H4 (cell line): ENCODE data around the gene ZNF814. TPM values are rescaled to one million over a fixed set of nuclear protein-coding genes. Genes with fewer than 3 reads are reported as not detected.
"Not testable (repeated sequence)": the region's sequence is repeated elsewhere in the genome, so short reads cannot be mapped to it uniquely, and the experiment has no call there.

Experiments
- DNase-seq: peaks from one replicate; pipeline ENCODE4 v3.0.0-alpha.2; 2015; ENCODE audit warnings: low spot score
- total RNA-seq: library from RNA; depleted of rRNA; stranded (reverse); fragments of >200 nt; shearing (Covaris generic); gene quantifications from 2 replicates; pipeline ENCODE4 v1.2.3, GENCODE V29; 2014

ZNF814 gene
- total RNA-seq, 1 experiment from 2014 or later: 11.1 TPM

GRCh38 chr19:57862351-57862750 lies 26.5 kb downstream of the ZNF814 start:
- not testable (repeated sequence) for DNase-seq

- not testable (repeated sequence) for DNase-seq
Observed at GRCh38 chr19:57854117-57854516, 34.7 kb downstream of the ZNF814 start.

DNA sequence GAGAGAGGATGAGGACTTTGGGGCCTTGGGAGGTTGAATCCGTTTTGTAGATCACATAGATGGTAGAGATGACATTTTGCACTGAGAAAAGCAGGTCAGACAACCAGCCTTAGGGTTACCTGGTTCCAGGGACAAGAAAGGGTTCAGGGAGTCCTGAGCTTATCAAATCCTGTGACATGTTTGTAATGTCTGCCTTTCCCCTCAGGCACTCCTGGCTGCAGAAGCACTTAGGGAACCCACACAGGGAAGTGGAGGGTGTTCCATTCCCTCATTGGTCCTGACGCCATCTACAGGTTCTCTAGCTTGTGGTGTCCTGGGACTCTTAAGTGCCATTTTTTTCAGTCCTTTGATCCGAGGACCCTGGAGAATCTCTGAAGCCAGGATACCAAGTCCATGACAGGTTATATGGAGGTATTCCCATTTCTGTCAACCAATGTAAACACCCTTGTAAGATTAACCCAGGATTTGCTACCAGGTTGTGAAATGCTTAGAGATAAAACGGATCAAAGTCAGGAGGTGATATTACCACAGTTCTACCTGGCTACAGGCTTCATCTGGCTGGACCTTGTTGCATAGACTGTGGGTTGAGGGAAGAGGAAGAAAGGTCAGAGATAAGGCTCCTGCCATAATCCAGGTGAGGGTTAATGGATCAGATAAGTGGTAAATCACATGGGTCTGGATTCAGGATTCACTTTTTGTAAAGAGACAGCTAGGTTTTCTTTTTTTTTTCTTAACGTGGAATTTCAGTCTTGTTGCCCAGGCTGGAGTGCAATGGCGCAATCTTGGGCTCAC lies 36.8 kb downstream of the ZNF814 start:
- DNase-seq: not testable (repeated sequence)

DNA sequence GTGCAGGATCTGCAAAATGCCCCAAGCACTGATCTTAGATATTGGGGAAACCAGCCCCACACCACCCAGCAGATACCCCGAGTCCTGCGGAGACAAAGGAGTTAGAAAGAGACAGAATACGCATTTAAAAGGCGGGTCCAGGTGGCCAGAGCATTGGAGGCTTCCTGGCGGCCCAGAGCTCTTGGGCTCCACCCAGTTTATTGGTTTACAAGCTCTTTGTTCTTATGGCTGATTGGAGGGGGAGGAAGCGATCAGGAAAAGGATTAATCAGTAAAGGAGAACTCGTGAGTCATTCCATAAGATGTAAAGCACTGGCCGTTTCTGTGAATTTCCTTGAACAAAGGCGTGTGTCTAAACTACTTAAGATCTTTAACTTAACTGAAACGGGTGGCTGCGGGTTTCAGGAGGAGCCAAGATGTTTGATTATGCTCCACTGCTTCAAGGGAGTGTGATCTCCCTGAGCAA lies 38.3 kb downstream of the ZNF814 start:
- no peak for DNase-seq

DNA sequence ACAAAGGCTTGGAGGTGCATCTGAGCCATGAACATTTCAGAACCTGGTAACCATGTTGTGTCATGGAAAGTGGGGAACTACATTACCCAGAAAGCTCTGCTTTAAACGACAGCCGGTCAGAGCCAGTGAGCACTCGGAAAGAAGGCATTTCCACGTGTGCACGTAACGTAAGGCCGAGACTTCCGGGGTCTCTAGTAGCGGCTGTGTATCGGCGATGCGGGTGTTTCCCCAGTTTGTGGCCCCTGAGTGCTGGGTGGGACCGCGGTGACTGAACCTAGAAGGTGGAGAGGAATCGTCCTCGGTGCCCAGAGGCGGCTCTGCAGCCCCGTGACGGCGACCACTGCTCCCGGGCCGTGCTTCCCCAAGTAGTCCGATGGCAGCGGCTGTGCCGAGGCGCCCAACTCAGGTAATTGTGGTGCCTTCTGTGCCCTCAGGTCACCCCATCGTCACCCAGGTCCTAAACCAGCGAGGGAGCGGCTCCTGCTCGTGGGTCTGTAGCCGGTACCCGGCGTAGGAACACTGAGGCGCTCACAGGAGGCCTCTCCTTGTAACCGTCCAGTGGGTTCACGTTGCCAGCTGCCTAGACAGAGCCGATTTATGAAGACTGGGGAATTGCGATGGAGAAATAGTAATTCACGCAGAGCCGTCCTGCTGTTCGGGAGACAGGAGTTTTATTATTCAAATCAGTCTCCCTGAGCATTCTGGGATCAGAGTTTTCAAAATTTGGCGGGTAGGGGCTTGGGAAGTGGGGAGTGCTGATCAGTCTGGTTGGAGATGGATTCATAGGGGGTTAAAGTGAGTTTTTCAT lies 39.0 kb downstream of the ZNF814 start, which contains the start of gene ZNF587:
Gene ZNF587, plus strand, starts transcription at position 194 of the 808 bp plus-strand sequence. Its CDS starts 180 bp downstream, at position 374.
- peak; percentile 87 for DNase-seq

DNA sequence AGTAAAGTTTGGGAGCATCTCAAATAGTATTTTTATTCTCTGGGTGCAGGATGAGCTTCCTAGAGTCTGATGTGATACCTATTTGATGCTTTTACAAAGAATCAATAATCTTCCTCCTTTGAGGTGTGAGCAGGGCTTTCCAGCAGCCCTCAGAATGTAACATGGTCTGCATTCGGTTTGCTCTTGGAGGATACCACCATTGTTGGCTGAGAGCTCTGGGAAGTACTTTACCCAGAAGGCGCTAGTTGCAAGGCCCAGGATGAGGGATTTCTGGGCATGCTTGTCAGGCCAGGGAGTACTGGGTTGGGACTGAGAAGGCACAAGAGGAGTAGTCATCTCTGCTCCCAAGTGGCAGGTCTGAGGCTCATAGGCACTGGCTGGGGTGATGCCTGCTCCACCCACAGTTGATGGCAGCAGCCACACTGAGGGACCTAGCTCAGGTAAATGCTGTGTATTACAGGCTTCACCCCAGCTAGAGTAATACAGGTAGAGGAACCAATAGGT lies 39.6 kb downstream of the ZNF814 start:
- DNase-seq: not testable (repeated sequence)

GRCh38 chr19:57847164-57847563 lies 41.7 kb downstream of the ZNF814 start:
- DNase-seq: not testable (repeated sequence)

GRCh38 chr19:57841122-57841763 lies 47.6 kb downstream of the ZNF814 start:
- DNase-seq: no peak

DNA sequence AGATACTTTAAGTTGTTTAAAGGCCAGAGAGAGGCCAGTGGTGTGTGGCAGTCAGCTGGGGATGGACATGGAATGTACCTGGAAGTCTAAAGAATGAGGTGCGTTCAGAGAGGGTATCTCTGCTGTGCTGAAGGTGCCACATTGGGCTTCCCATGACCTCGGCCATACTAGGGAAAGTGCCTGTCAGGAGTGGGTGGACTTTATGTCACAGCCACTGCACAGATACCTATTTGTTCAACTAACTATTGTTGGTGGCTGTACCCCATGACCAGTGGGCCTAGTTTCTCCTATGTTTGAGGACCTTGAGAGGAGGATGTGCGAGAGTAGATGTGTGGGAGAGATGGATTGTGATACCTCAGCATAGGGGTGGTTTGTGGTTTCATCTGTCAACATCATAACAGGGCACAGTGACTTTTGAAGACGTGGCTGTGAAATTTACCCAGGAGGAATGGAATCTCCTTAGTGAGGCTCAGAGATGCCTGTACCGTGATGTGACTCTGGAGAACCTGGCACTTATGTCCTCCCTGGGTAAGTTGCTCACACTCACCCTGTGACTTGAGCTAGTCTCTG lies 50.1 kb downstream of the ZNF814 start:
- not testable (repeated sequence) for DNase-seq

GRCh38 chr19:57836991-57837390 lies 51.8 kb downstream of the ZNF814 start:
- not testable (repeated sequence) for DNase-seq

DNA sequence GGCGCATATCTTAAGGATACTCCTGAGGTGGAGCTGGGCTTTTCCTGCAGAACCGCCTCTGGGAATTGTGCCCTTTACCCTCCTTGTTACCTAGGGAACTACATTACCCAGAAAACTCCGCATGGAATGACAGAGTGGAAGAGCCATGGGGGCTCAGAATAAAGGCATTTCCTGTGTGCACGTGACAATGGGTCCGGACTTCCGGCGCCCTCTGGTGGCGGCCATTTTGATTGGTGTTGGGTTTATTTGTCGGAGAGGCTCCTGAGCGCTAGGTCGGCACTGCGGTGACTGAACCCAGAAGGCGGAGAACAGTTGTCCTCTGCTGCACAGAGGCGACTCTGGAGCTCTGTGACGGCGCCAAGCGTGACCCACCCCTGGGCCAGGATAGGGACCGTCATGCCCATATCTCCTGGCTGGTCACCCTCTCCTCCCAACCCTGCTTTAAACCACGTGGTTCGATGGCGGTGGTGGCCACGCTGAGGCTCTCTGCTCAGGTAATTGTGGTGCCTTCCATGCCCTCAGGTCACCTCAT lies 58.7 kb downstream of the ZNF814 start, which contains the start of gene ZNF587B:
Gene ZNF587B, plus strand, starts transcription at position 229 of the 532 bp plus-strand sequence. Its CDS starts 230 bp downstream, at position 459.
- DNase-seq: peak; percentile 48

DNA sequence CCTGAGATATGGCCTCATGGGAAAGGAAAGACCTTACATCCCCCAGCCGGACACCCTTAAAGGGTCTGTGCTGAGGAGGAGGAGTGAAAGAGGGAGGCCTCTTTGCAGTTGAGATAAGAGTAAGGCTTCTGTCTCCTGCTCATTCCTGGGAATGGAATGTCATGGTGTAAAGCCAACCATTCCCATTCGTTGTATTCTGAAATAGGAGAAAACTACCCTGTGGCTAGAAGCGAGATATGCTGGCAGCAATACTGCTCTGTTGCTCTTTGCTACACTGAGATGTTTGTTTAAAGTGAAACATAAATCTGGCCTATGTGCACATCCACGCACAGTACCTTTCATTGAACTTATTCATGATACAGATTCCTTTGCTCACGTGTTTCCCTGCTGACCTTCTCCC lies 59.5 kb downstream of the ZNF814 start:
- no peak for DNase-seq

DNA sequence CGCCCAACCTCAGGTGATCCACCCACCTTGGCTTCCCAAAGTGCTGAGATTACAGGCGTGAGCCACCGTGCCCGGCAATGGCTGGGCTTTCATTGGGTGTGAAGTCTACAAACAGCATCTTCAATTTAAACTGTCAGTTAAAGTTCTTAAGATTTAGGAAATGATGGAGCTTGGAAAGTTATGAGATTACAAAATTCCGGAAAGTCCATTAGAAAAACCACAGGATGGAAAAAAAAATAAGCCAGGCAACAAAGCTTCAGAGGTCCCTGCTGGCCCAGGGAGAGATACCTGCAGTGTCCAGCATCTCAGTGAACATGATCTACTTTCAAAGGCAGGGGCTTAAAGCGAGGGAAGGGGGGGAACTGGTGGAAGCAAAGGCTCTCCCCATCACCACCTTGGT lies 63.3 kb downstream of the ZNF814 start:
- no peak for DNase-seq

- not testable (repeated sequence) for DNase-seq
Observed at GRCh38 chr19:57823608-57824007, 65.2 kb downstream of the ZNF814 start.

- not testable (repeated sequence) for DNase-seq
Observed at GRCh38 chr19:57823155-57823554, 65.7 kb downstream of the ZNF814 start.

DNA sequence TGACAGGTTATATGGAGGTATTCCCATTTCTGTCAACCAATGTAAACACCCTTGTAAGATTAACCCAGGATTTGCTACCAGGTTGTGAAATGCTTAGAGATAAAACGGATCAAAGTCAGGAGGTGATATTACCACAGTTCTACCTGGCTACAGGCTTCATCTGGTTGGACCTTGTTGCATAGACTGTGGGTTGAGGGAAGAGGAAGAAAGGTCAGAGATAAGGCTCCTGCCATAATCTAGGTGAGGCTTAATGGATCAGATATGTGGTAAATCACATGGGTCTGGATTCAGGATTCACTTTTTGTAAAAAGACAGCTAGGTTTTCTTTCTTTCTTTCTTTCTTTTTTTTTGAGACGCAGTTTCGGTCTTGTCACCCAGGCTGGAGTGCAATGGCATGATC lies 67.3 kb downstream of the ZNF814 start:
- DNase-seq: not testable (repeated sequence)

DNA sequence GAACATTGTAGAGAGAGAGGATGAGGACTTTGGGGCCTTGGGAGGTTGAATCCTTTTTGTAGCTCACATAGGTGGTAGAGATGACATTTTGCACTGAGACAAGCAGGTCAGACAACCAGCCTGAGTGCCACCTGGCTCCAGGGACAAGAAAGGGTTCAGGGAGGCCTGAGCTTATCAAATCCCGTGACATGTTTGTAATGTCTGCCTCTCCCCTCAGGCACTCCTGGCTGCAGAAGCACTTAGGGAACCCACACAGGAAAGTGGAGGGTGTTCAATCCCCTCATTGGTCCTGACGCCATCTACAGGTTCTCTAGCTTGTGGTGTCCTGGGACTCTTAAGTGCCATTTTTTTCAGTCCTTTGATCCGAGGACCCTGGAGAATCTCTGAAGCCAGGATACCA lies 67.7 kb downstream of the ZNF814 start:
- not testable (repeated sequence) for DNase-seq

DNA sequence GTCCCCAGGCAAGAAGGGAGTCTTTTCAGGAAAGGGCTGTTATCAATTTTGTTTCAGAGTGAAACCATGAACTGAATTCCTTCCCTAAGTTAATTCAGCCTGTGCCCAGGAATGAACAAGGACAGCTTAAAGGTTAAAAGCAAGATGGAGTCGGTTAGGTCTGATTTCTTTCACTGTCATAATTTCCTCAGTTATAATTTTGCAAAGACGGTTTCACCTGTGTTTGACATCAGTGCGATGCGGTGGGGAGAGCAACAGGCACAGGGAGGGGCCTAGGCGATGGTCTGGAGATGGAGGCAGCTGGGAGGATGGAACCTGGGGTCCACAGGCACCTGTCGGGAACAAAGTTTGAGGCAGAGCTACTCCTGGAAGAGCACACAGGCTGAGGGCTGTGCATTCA lies 68.2 kb downstream of the ZNF814 start:
- no peak for DNase-seq

GRCh38 chr19:57819475-57820148 lies 69.2 kb downstream of the ZNF814 start:
- peak; percentile 93 for DNase-seq

DNA sequence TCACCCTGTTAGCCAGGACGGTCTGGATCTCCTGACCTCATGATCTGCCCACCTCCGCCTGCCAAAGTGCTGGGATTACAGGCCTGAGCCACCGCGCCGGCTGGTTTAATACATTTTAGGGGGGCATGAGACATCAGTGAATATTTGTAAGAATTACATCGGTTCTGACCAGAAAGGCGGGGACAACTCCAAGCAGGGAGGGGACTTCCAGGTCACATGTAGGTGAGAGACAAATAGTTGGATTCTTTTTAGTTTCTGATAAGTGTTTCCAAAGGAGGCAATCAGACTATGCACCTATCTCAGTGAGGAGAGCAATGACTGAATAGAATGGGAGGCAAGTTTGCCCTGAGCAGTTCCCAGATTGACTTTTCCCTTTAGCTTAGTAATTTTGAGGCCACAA lies 70.5 kb downstream of the ZNF814 start:
- DNase-seq: no peak
